Neural cell (in vitro differentiated cells): Measurements from ENCODE around the gene LDAH. TPM values are rescaled to one million over a fixed set of nuclear protein-coding genes. Genes with fewer than 3 reads are reported as not detected.
A peak's percentile ranks its signal among the peaks of the same experiment; 100 is the strongest.

ENCODE experiments used
- H2AFZ ChIP-seq: fragments of 200-600, 300-800 bp; sonication (generic), shearing (Covaris generic); 2 replicates; pipeline ENCODE4 v1.6.0; 2014; ENCODE audit warnings: low read depth, mild to moderate bottlenecking, antibody characterized with exemption, low read length, moderate library complexity
- H3F3A ChIP-seq: fragments of 200-600 bp; shearing (Covaris generic); 2 replicates; pipeline ENCODE4 v1.6.1; 2016; ENCODE audit warnings: mild to moderate bottlenecking, moderate library complexity, mixed read lengths, antibody characterized with exemption, low read length; ENCODE audit not compliant: insufficient read depth, poor library complexity, severe bottlenecking
- H3K27ac ChIP-seq: fragments of 200-600, 300-800 bp; sonication (generic), shearing (Covaris generic); 2 replicates; pipeline ENCODE4 v1.5.1; 2014; ENCODE audit warnings: mild to moderate bottlenecking, low read length, moderate library complexity
- H3K27me3 ChIP-seq: fragments of 300-800, 200-600 bp; sonication (generic), shearing (Covaris generic); 2 replicates; pipeline ENCODE4 v1.6.0; 2014; ENCODE audit warnings: mild to moderate bottlenecking, low read depth, low read length, moderate library complexity; ENCODE audit not compliant: insufficient read depth
- H3K36me3 ChIP-seq: fragments of 300-800, 200-600 bp; sonication (generic), shearing (Covaris generic); 2 replicates; pipeline ENCODE4 v1.5.1; 2014; ENCODE audit warnings: mild to moderate bottlenecking, antibody characterized with exemption, low read length, moderate library complexity; ENCODE audit not compliant: insufficient read depth
- H3K4me2 ChIP-seq: fragments of 300-800, 200-600 bp; sonication (generic), shearing (Covaris generic); 2 replicates; pipeline ENCODE4 v1.6.0; 2014; ENCODE audit warnings: mild to moderate bottlenecking, low read length
- H3K4me3 ChIP-seq: fragments of 300-800, 200-600 bp; sonication (generic), shearing (Covaris generic); 2 replicates; pipeline ENCODE4 v1.5.1; 2014; ENCODE audit warnings: mild to moderate bottlenecking, low read length, moderate library complexity
- H3K79me2 ChIP-seq: fragments of 200-600 bp; shearing (Covaris generic); replicated peaks from 2 replicates; pipeline ENCODE4 v1.6.0; 2014; ENCODE audit warnings: mild to moderate bottlenecking, low read length, moderate library complexity; ENCODE audit not compliant: insufficient read depth
- H3K9ac ChIP-seq: fragments of 300-800, 200-600 bp; sonication (generic), shearing (Covaris generic); 2 replicates; pipeline ENCODE4 v1.6.1; 2016; ENCODE audit warnings: mild to moderate bottlenecking, low read length, mixed read lengths
- H3K9me2 ChIP-seq: fragments of 200-600 bp; shearing (Covaris generic); 2 replicates; pipeline ENCODE4 v1.6.1; 2016; ENCODE audit warnings: mild to moderate bottlenecking, low read length, mixed read lengths; ENCODE audit not compliant: insufficient read depth
- H3K9me3 ChIP-seq: fragments of 200-600, 300-800 bp; sonication (generic), shearing (Covaris generic); 2 replicates; pipeline ENCODE4 v1.6.1; 2016; ENCODE audit warnings: mild to moderate bottlenecking, mixed run types, low read length, moderate library complexity, mixed read lengths
- H4K20me1 ChIP-seq: fragments of 200-600 bp; shearing (Covaris generic); 2 replicates; pipeline ENCODE4 v1.6.1; 2016; ENCODE audit warnings: mild to moderate bottlenecking, mixed run types; ENCODE audit not compliant: insufficient read depth
- CTCF ChIP-seq: fragments of 450-650 bp; IDR thresholded peaks from 2 replicates; pipeline ENCODE4 v1.5.1; 2014; ENCODE audit warnings: antibody characterized with exemption, mild to moderate bottlenecking, moderate library complexity; ENCODE audit not compliant: poor library complexity, severe bottlenecking
- EP300 ChIP-seq: fragments of 450-650 bp; conservative IDR thresholded peaks from 2 replicates; pipeline ENCODE4 v1.6.1; 2014; ENCODE audit warnings: antibody characterized with exemption, mild to moderate bottlenecking, moderate library complexity; ENCODE audit not compliant: poor library complexity, severe bottlenecking
- EZH2 ChIP-seq: fragments of 200-600, 300-800 bp; shearing (Covaris generic), sonication (generic); IDR thresholded peaks from 2 replicates; pipeline ENCODE4 v1.6.1; 2014; ENCODE audit warnings: antibody characterized with exemption, low read length, borderline replicate concordance, mild to moderate bottlenecking; ENCODE audit not compliant: insufficient read depth, poor library complexity, severe bottlenecking
- MXI1 ChIP-seq: fragments of 450-650 bp; conservative IDR thresholded peaks from 2 replicates; pipeline ENCODE4 v1.6.1; 2014; ENCODE audit warnings: antibody characterized with exemption, mild to moderate bottlenecking; ENCODE audit not compliant: poor library complexity, severe bottlenecking
- POLR2AphosphoS5 ChIP-seq: IDR thresholded peaks from 2 replicates; pipeline ENCODE4 v1.6.1; 2012
- RAD21 ChIP-seq: fragments of 450-650 bp; conservative IDR thresholded peaks from 2 replicates; pipeline ENCODE4 v1.6.1; 2014; ENCODE audit warnings: antibody characterized with exemption, mild to moderate bottlenecking, moderate library complexity
- SMC3 ChIP-seq: fragments of 450-650 bp; conservative IDR thresholded peaks from 2 replicates; pipeline ENCODE4 v1.6.1; 2014; ENCODE audit warnings: antibody characterized with exemption, mild to moderate bottlenecking, moderate library complexity; ENCODE audit not compliant: poor library complexity
- TAF1 ChIP-seq: IDR thresholded peaks from 2 replicates; pipeline ENCODE4 v1.6.1; 2012; ENCODE audit warnings: low read depth
- polyA plus RNA-seq: library from polyadenylated mRNA; depleted of rRNA; stranded (reverse); fragments of >200 nt; gene quantifications from 2 replicates; pipeline ENCODE4 v1.2.3, GENCODE V29; 2014
- TF ChIP-seq, protein P1 (sequence below): IDR thresholded peaks from 2 replicates; pipeline ENCODE4 v1.6.1; 2012; ENCODE audit warnings: borderline replicate concordance

Gene LDAH
- polyA plus RNA-seq, 1 donor from 2014 or later: 44.1 TPM

GRCh38 chr2:20652141-20652540, 170.8 kb downstream of the LDAH start:
- Histone ChIP-seq H3K36me3 (no peaks in the 10 kb centered on the region), H3K79me2 (no peaks in the 10 kb centered on the region), H3K9me2 (no peaks in the 10 kb centered on the region), H3K4me3 (no peak overlapping the region), H3K9me3 (no peaks in the 10 kb centered on the region), H3F3A (no peaks in the 10 kb centered on the region), H3K27ac (no peak overlapping the region), H3K4me2 (no peak overlapping the region), H4K20me1 (no peaks in the 10 kb centered on the region), H3K27me3 (no peaks in the 10 kb centered on the region), H2AFZ (no peak overlapping the region), H3K9ac (no peak overlapping the region)
- no peak for TF ChIP-seq POLR2AphosphoS5
- no peak for TF ChIP-seq SMC3
- TF ChIP-seq CTCF: no peak
- TF ChIP-seq MXI1: no peak
- TF ChIP-seq EP300: no peak
- TF ChIP-seq, protein P1, sequence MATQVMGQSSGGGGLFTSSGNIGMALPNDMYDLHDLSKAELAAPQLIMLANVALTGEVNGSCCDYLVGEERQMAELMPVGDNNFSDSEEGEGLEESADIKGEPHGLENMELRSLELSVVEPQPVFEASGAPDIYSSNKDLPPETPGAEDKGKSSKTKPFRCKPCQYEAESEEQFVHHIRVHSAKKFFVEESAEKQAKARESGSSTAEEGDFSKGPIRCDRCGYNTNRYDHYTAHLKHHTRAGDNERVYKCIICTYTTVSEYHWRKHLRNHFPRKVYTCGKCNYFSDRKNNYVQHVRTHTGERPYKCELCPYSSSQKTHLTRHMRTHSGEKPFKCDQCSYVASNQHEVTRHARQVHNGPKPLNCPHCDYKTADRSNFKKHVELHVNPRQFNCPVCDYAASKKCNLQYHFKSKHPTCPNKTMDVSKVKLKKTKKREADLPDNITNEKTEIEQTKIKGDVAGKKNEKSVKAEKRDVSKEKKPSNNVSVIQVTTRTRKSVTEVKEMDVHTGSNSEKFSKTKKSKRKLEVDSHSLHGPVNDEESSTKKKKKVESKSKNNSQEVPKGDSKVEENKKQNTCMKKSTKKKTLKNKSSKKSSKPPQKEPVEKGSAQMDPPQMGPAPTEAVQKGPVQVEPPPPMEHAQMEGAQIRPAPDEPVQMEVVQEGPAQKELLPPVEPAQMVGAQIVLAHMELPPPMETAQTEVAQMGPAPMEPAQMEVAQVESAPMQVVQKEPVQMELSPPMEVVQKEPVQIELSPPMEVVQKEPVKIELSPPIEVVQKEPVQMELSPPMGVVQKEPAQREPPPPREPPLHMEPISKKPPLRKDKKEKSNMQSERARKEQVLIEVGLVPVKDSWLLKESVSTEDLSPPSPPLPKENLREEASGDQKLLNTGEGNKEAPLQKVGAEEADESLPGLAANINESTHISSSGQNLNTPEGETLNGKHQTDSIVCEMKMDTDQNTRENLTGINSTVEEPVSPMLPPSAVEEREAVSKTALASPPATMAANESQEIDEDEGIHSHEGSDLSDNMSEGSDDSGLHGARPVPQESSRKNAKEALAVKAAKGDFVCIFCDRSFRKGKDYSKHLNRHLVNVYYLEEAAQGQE: no peak
- no peak for TF ChIP-seq RAD21
- TF ChIP-seq TAF1: no peak
- no peak for TF ChIP-seq EZH2

GRCh38 chr2:20651731-20652099, 171.2 kb downstream of the LDAH start:
- H3K9me2 ChIP-seq: no peaks in the 10 kb centered on the region
- peak overlapping the region; percentile 72 for H3K27ac ChIP-seq

More at GRCh38 chr2:20651731-20652099, 171.2 kb downstream of the LDAH start:
- Histone ChIP-seq H3K27me3 (no peaks in the 10 kb centered on the region), H3K9ac (peak overlapping the region; percentile 87), H3F3A (no peaks in the 10 kb centered on the region), H4K20me1 (no peaks in the 10 kb centered on the region), H3K9me3 (no peaks in the 10 kb centered on the region), H3K36me3 (no peaks in the 10 kb centered on the region), H2AFZ (peak overlapping the region; percentile 99), H3K79me2 (no peaks in the 10 kb centered on the region), H3K4me2 (peak overlapping the region; percentile 59), H3K4me3 (peak overlapping the region; percentile 85)
- no peak for TF ChIP-seq EZH2
- TF ChIP-seq, protein P1: no peak
- TF ChIP-seq POLR2AphosphoS5: no peak
- no peak for TF ChIP-seq TAF1
- no peak for TF ChIP-seq CTCF
- no peak for TF ChIP-seq EP300
